ENCODE measurements around the gene SRSF9.
"Not testable (repeated sequence)": the region's sequence is repeated elsewhere in the genome, so short reads cannot be mapped to it uniquely, and the experiment has no call there.

Gene SRSF9

GRCh38 chr12:120446844-120447178 lies 22.7 kb downstream of the SRSF9 start:
- not testable (repeated sequence) for DNase-seq

- DNase-seq = peak; percentile 56
Observed at GRCh38 chr12:120445911-120446843, 23.4 kb downstream of the SRSF9 start, which contains the start of the genes GATC and TRIAP1. Gene GATC (plus strand): TSS chr12:120446444. CDS start chr12:120446481, 37 bp downstream. Gene TRIAP1 (minus strand): TSS chr12:120446384. CDS start chr12:120446372, 12 bp downstream.

- DNase-seq = no peak
Observed at GRCh38 chr12:120444676-120445075, 24.9 kb downstream of the SRSF9 start.

GRCh38 chr12:120439646-120440247 lies 29.8 kb downstream of the SRSF9 start:
- peak; percentile 36 for DNase-seq

- DNase-seq = no peak
Observed at GRCh38 chr12:120438495-120439198, 30.9 kb downstream of the SRSF9 start.

- DNase-seq = peak; percentile 97
Observed at GRCh38 chr12:120437735-120438494, 31.6 kb downstream of the SRSF9 start, which contains the start of gene COX6A1. Gene COX6A1 (plus strand): TSS chr12:120438113. CDS start chr12:120438127, 14 bp downstream.

- DNase-seq = no peak
Observed at GRCh38 chr12:120432772-120433525, 36.6 kb downstream of the SRSF9 start.

- DNase-seq = no peak
Observed at GRCh38 chr12:120429368-120429767, 40.2 kb downstream of the SRSF9 start.

- DNase-seq = no peak
Observed at GRCh38 chr12:120428597-120429229, 40.8 kb downstream of the SRSF9 start.

GRCh38 chr12:120425797-120426196 lies 43.8 kb downstream of the SRSF9 start:
- DNase-seq = no peak

- DNase-seq = no peak
Observed at GRCh38 chr12:120422892-120423456, 46.6 kb downstream of the SRSF9 start.

- DNase-seq = no peak
Observed at GRCh38 chr12:120421701-120422100, 47.8 kb downstream of the SRSF9 start.

GRCh38 chr12:120417917-120418580 lies 51.5 kb downstream of the SRSF9 start:
- DNase-seq = no peak

- no peak for DNase-seq
Observed at GRCh38 chr12:120416490-120417216, 52.9 kb downstream of the SRSF9 start.

- DNase-seq = no peak
Observed at GRCh38 chr12:120413901-120414695, 55.5 kb downstream of the SRSF9 start.

- DNase-seq = no peak
Observed at GRCh38 chr12:120412421-120412820, 57.1 kb downstream of the SRSF9 start.

Data from NCI-H226 (cell line).